HG02938 (cell line): ENCODE data around the gene SLC2A3.
"Not testable (repeated sequence)": the region's sequence is repeated elsewhere in the genome, so short reads cannot be mapped to it uniquely, and the experiment has no call there.

Experiments
- ATAC-seq: cut with Tn5 transposase; IDR thresholded peaks from one replicate; pipeline ENCODE4 v1.9.1; 2021; ENCODE audit warnings: mild to moderate bottlenecking, moderate library complexity; ENCODE audit not compliant: unreplicated experiment

The SLC2A3 gene

DNA sequence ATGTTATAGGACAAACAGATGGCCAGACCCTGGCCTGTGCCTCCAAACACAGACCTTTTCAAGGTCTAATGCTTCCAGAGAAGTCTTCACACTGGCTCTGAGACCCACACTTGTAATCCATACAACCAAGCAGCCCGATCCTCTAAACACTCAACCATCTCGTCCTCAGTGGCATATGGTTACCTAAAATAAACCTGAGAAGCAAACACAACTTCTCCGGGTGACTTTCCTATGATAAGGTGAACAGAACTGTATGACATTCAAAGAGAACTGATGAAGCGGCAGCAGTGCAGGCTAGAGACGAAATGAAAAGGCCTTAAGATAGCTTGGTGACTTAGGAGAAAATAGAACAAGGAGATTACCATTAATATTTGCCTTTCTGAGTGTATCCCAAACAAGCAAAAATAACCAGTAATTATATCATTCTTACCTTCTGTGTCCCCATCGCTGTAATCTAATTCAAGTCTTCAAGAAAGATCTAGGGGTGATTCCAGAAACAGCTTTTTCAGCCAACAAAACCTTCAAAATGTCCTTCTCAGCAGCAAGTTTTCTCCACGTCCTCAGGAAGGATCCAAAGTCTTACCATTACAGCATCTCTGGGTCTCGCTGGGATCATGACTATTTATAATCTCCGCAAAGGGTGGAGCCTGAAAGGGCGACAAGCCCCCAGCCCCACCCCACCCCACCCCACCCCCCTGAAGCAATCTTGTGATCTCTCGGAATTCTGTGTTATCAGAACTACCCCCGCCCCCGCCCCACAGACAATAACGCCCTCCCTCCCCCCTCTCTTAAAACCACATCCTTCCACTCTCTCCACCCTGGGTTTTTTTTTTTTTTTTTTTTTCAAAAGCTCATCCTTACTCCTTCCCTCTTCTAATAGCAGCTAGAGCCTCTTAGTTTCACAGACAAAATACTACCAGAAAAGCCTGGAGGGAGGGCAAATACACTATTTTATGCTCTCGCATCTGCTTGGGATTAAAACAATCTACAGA lies at the start of gene SLC2A3:
SLC2A3 (minus strand) TSS at position 598 of the 992 bp plus-strand sequence; CDS start at position 445, 153 bp downstream.
- peak; percentile 39 for ATAC-seq

DNA sequence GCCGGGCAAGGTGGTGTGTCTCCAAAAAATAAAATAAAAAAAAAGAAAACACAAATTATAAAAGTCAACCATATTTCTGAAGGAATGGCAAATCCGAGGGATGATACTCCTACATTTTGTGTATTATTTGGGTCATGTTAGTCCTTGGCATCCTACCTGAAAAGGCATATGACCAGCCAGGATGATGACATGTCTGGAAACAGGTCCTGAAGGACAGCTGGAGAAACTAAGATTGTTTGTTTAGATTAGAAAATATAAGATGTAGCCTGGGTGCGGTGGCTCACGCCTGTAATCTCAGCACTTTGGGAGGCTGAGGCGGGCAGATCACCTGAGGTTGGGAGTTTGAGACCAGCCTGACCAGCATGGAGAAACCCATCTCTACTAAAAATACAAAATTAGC lies 48.9 kb upstream of the SLC2A3 start:
- ATAC-seq = no peak

DNA sequence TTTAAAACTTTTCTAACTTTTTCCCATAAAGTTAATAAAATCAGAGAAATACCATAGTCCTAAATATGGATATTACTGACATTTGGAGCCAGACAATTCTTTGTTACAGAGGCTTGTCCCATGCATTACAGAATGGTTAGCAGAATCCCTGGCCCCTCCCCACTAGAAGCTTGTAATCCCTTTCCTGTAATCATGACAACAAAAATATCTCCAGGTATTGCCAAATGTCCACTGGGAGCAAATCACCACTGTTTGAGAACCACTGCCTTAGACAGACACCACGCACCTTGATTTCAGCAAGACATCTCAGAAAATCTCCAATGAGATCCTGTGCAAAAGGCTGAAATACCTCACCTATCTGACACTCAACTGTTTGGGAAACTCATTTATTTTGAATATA lies 47.5 kb upstream of the SLC2A3 start:
- ATAC-seq = not testable (repeated sequence)

DNA sequence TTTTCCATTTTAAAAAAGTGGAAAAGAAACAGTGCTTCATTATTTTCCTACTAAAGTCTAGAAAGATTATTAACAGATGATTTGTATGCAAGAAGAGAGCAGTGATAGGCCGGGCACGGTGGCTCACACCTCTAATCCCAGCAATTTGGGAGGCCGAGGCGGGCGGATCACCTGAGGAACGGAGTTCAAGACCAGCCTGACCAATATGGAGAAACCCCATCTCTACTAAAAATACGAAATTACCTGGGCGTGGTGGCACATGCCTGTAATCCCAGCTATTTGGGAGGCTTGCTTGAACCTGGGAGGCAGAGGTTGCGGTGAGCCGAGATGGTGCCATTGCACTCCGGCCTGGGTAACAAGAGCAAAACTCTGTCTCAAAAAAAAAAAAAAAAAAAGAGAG lies 47.0 kb upstream of the SLC2A3 start:
- ATAC-seq = not testable (repeated sequence)

DNA sequence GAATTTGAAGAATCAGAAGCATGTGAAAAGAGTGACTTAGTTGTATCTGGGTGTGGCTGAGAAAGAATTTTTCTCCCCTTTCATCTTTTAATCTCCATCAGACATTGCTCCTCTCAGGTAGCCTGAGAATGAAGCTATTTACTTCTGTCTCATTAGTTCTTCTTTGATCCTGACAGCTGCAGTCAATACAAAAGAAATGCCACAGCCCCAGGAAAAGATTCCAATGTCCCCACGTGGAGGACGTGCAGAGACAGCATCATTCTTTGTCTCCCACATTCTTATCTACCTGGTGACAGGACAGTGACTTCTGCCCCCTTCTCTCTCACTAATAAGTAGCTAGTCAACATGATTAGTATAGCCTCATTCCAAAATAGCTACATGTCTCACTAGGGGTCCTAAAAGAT lies 46.3 kb upstream of the SLC2A3 start:
- ATAC-seq = not testable (repeated sequence)

DNA sequence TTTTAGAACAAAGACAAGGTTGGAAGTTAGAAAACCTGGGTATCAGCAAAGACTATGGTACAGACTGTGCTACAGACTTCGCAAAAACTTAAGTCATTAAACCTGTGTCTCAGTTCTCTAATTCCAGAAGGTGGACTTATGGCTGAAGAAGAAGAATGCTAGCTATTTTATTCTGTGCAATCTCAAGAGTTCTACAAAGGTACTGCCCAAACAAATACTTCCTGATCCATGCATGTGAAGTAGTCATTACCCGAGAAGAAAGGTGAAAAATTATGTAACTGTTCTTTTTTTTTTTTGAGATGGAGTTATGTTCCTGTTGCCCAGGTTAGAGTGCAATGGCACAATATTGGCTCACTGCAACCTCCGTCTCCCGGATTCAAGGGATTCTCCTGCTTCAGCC lies 45.5 kb upstream of the SLC2A3 start:
- no peak for ATAC-seq

- ATAC-seq = peak; percentile 70
These were observed 41.6 kb upstream of the SLC2A3 start for GRCh38 chr12:7977351-7978124.

DNA sequence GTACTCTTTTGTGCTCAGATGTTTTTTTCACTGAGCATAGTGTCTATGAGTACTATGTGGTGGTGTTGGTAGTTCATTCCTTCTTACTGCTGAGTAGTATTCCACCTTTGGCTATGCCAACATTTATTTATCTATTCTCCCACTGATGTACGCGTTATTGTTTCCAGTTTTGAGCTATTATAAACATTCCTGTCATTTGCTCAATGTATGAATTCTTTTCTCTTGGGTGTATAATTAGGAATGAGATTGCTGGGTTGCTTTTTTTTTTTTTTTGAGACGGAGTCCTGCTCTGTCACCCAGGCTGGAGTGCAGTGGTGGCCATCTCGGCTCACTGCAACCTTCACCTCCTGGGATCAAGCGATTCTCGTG lies 37.5 kb upstream of the SLC2A3 start:
- no peak for ATAC-seq

GRCh38 chr12:7972734-7973456 lies 36.9 kb upstream of the SLC2A3 start:
- no peak for ATAC-seq

- ATAC-seq = not testable (repeated sequence)
These were observed 36.3 kb upstream of the SLC2A3 start for GRCh38 chr12:7972269-7972668.

DNA sequence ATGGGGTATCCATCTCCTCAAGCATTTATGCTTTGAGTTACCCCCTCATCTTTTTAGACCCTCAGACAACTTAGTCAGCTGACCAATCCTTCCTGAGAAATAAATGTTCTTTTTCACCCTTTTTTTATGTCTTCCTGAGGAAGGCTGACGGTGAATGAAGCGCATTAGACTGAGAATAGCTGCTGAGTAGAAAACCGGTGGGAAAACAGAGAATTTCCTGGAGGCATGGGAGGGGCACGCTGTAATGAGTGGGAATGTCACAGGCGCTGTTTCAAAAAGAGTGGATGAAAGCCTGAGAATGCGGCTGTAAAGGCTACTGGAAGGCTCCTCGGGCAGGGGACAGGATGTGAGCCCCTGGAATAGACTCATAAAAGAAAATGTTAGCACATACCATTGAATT lies 35.8 kb upstream of the SLC2A3 start:
- ATAC-seq = not testable (repeated sequence)

- peak; percentile 80 for ATAC-seq
These were observed 34.7 kb upstream of the SLC2A3 start for GRCh38 chr12:7970475-7971252.

- no peak for ATAC-seq
These were observed 30.6 kb upstream of the SLC2A3 start for GRCh38 chr12:7966563-7966962.

GRCh38 chr12:7964669-7965068 lies 28.7 kb upstream of the SLC2A3 start:
- not testable (repeated sequence) for ATAC-seq

DNA sequence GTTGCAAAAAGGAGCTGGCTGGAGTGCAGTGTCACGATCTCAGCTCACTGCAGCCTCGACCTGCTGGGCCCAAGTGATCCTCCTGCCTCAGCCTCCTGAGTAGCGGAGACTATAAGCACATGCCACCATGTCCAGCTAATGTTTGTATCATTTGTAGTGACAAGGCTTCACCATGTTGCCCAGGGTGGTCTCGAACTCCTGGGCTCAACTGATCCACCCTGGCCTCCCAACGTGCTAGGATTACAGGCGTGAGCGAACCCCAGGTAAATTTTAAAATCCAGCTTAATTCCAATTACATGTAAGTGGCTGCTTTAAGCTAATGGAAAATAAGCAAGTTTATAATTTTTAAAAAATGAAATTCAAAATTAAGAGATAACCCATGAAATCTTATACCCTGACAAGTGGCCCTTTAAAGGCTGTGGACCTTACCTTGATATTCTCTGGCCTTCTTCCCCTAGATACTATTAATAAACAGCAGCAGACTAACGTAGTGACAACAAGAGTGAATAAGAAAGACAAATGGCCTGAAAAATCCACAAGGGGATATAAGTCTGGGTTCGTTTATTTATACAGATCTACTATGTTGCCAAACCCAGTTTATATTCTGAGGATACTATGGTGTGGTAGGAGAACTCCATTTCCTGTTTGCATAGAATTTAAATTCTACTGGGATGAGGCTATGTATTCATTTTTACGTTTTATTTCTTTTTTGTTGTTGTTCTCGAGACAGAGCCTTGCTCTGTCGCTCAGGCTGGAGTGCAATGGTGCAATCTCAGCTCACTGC lies 25.6 kb upstream of the SLC2A3 start:
- ATAC-seq = no peak

DNA sequence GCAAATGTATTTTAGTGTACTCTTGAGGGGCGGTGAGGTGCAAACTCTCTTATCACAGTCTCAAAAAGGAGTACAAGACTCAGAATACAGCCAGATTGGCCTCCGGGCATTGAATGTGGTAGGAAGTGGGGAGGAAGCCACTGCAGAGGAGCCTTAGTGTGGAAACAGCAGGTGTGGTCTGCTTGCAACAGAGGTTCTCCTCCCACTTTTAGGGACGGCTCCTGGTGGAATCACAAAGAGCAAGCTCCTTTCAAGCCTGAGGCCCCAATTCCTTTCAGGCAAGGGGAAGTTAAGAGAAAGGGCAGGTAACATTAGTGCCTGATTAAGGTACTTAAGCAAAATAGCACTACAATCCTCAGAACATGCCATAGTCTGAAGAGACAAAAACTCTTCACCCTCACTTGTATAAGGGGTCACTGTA lies 23.7 kb upstream of the SLC2A3 start:
- no peak for ATAC-seq

DNA sequence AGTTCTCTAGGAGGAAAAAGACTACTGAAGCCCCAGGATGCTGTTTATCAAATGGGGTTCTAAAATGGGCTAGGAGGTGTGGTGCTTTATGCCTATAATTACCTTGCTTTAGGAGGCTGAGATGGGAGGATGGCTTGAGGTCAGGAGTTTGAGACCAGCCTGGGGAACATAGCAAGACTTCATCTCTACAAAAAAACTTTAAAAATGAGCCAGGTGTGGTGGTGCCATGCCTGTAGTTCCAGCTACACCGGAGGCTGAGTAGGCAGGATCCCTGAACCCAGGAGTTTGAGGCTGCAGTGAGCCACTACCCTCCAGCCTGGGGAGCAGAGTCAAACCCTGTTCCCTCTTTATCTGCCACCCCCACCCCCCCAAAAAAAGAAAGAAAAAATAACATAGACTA lies 23.3 kb upstream of the SLC2A3 start:
- ATAC-seq = no peak

DNA sequence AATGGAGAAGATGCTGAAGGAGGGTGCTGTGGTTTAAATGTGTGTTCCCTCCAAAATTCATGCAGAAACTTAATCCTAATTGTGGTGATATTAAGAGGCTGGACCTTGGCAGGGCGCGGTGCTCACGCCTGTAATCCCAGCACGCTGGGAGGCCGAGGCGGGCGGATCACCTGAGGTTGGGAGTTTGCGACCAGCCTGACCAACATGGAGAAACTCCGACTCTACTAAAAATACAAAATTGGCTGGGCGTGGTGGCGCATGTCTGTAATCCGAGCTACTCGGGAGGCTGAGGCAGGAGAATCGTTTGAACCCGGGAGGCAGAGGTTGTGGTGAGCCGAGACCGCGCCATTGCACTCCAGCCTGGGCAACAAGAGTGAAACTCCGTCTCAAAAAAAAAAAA lies 18.9 kb upstream of the SLC2A3 start:
- not testable (repeated sequence) for ATAC-seq

DNA sequence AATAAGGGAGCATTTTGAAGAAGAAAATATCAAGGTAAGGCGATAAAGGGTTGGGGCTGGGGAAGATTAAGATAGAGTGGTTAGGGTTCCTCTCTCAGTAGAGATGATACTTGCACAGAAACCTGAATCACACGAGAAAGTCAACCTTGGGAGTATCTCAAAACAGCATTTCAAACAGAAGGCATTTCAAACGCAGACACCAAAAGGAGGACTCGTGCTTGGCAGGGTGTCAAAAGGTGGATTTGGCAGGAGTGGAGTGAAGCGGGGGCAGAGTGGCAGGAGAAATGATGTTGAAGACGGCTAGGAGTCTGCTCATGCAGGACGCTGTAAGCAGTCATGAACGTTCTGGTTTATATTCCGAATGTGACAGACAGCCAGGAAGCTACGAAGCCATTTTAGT lies 18.4 kb upstream of the SLC2A3 start:
- ATAC-seq = not testable (repeated sequence)
